GM18520 (cell line): ENCODE results near the gene CDH4.

ENCODE experiments used
- ATAC-seq: cut with Tn5 transposase; IDR thresholded peaks from one replicate; pipeline ENCODE4 v1.9.1; 2021; ENCODE audit not compliant: unreplicated experiment

CDH4 gene

GRCh38 chr20:61723529-61724257 lies 471.6 kb downstream of the CDH4 start:
- no peak for ATAC-seq

- ATAC-seq: no peak
Measured at GRCh38 chr20:61724376-61724775, 472.3 kb downstream of the CDH4 start.

- no peak for ATAC-seq
Measured at GRCh38 chr20:61725145-61725544, 473.1 kb downstream of the CDH4 start.

- no peak for ATAC-seq
Measured at GRCh38 chr20:61725966-61726365, 473.9 kb downstream of the CDH4 start.

- ATAC-seq: no peak
Measured at GRCh38 chr20:61726979-61727378, 474.9 kb downstream of the CDH4 start.

- ATAC-seq: no peak
Measured at GRCh38 chr20:61727761-61728160, 475.7 kb downstream of the CDH4 start.

GRCh38 chr20:61728326-61728725 lies 476.3 kb downstream of the CDH4 start:
- ATAC-seq: no peak

GRCh38 chr20:61728786-61729770 lies 477.0 kb downstream of the CDH4 start:
- ATAC-seq: no peak

- no peak for ATAC-seq
Measured at GRCh38 chr20:61730631-61731362, 478.7 kb downstream of the CDH4 start.

GRCh38 chr20:61731363-61732181 lies 479.5 kb downstream of the CDH4 start:
- ATAC-seq: no peak

GRCh38 chr20:61732511-61733210 lies 480.6 kb downstream of the CDH4 start:
- no peak for ATAC-seq

GRCh38 chr20:61733216-61733615 lies 481.2 kb downstream of the CDH4 start:
- no peak for ATAC-seq

GRCh38 chr20:61733891-61734732 lies 482.1 kb downstream of the CDH4 start:
- no peak for ATAC-seq

GRCh38 chr20:61734733-61735502 lies 482.9 kb downstream of the CDH4 start:
- ATAC-seq: no peak

GRCh38 chr20:61735503-61735785 lies 483.4 kb downstream of the CDH4 start:
- no peak for ATAC-seq

- no peak for ATAC-seq
Measured at GRCh38 chr20:61736001-61736635, 484.1 kb downstream of the CDH4 start.

- no peak for ATAC-seq
Measured at GRCh38 chr20:61736751-61737310, 484.8 kb downstream of the CDH4 start.

GRCh38 chr20:61737346-61737745 lies 485.3 kb downstream of the CDH4 start:
- no peak for ATAC-seq
